ENCODE results near the gene CHD2. TPM values are rescaled to one million over a fixed set of nuclear protein-coding genes. Genes with fewer than 3 reads are reported as not detected.

The CHD2 gene
- total RNA-seq, 1 experiment from 2014 or later: 63.3 TPM

DNA sequence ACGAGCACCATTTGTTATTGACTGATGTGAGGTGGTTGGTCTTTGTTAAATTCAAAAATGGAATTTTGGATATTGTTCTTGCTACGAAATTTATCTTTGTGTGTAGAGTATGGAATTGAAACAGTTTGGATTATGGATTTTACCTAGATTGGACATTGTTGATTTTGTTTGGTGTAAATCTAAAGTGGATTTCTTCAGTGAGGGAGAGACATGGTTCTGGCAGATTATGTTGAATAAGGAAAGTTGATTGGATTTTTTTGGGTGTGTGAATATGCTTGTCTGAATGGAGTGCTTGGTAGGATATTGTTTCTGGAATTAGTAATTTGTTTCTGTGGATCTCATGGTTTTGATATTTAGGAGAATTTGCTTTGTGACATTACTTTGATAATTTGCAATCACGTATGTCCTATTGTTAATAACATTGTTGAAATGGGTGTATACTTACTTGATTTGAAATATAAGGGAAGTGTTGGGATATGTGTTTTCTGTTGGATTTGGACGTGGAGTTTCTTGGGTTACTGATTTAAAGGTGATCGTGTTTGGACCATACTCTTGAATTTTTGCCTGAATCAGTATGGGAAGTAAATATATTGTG is 1.0 kb upstream of the CHD2 start:
- Histone ChIP-seq H3K14ac (ENCODE audit: insufficient read depth, low read length) (no peak overlapping the region), H2BK20ac (ENCODE audit: low read depth, low read length, poor library complexity, severe bottlenecking) (no peak overlapping the region), H3K79me1 (ENCODE audit: insufficient read depth, low read depth, low read length, poor library complexity, severe bottlenecking) (peaks cover 3% of the 10 kb centered on the region), H2BK15ac (ENCODE audit: low read depth, low read length) (no peak overlapping the region), H3T11ph (ENCODE audit: low read length) (no peak overlapping the region), H4K8ac (replicated peaks; ENCODE audit: insufficient read length, low read depth, low read length) (no peak overlapping the region), H3K4me1 (ENCODE audit: insufficient read depth, low read length) (no peaks in the 10 kb centered on the region), H3K4ac (ENCODE audit: low read depth, low read length) (no peak overlapping the region), H4K20me1 (ENCODE audit: control insufficient read depth, insufficient read depth, insufficient read length) (no peaks in the 10 kb centered on the region), H4K91ac (ENCODE audit: insufficient read length, low read depth, low read length) (no peak overlapping the region), H2AFZ (ENCODE audit: low read length) (no peak overlapping the region), H3K9ac (ENCODE audit: extremely low read depth, insufficient read length, low read length) (no peak overlapping the region), H2BK12ac (ENCODE audit: insufficient read length, low read depth, low read length) (no peak overlapping the region), H3K56ac (ENCODE audit: insufficient read length, low read depth, low read length) (no peak overlapping the region), H2AK5ac (ENCODE audit: insufficient read length, low read length) (no peak overlapping the region), H3K9me3 (ENCODE audit: control insufficient read depth, low read depth, low read length) (no peaks in the 10 kb centered on the region), H3K27me3 (ENCODE audit: insufficient read depth, low read length) (no peaks in the 10 kb centered on the region), H4K5ac (ENCODE audit: insufficient read length, low read depth, low read length) (no peak overlapping the region), H3K4me2 (ENCODE audit: insufficient read depth, insufficient read length, low read length) (no peak overlapping the region), H2BK120ac (ENCODE audit: low read depth, low read length, poor library complexity, severe bottlenecking) (no peak overlapping the region), H3K27ac (ENCODE audit: insufficient read length, low read depth, low read length) (no peak overlapping the region), H3K79me2 (ENCODE audit: insufficient read depth, low read length) (peaks cover 22% of the 10 kb centered on the region; the same call in 1 of the 2 replicates), H2BK5ac (ENCODE audit: insufficient read length, low read length) (no peak overlapping the region), H3K18ac (ENCODE audit: insufficient read length, low read depth, low read length) (no peak overlapping the region), H3K23me2 (ENCODE audit: insufficient read length, low read depth, low read length, poor library complexity, severe bottlenecking) (peaks cover 8% of the 10 kb centered on the region), H3K23ac (ENCODE audit: insufficient read length, low read depth, low read length) (no peak overlapping the region)
- 100% methylated on average over 1 of the region's 5 CpGs for WGBS (ENCODE audit: extremely low coverage, insufficient read length, low lambda C conversion rate)
- TF ChIP-seq, protein P1, sequence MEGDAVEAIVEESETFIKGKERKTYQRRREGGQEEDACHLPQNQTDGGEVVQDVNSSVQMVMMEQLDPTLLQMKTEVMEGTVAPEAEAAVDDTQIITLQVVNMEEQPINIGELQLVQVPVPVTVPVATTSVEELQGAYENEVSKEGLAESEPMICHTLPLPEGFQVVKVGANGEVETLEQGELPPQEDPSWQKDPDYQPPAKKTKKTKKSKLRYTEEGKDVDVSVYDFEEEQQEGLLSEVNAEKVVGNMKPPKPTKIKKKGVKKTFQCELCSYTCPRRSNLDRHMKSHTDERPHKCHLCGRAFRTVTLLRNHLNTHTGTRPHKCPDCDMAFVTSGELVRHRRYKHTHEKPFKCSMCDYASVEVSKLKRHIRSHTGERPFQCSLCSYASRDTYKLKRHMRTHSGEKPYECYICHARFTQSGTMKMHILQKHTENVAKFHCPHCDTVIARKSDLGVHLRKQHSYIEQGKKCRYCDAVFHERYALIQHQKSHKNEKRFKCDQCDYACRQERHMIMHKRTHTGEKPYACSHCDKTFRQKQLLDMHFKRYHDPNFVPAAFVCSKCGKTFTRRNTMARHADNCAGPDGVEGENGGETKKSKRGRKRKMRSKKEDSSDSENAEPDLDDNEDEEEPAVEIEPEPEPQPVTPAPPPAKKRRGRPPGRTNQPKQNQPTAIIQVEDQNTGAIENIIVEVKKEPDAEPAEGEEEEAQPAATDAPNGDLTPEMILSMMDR (conservative IDR thresholded peaks at IDR 0.05): no peak
- Mint-ChIP-seq H3K9me3 (no peaks in the 10 kb centered on the region; a peak in 1 of 5 replicates), H3K27me3 (ENCODE audit: low read depth) (no peaks in the 10 kb centered on the region), H3K4me1 (peaks cover 10 to 11% of the 10 kb centered on the region in 2 experiments; a peak in 3 of 4 replicates), H3K27ac (peak overlapping the region in 2 of 3 experiments; percentile 1 to 85; a peak in 4 of 7 replicates), H3K36me3 (ENCODE audit: insufficient read depth in 1 of 3, low read depth in 3 of 3) (peaks cover 34 to 69% (median 59%) of the 10 kb centered on the region in 3 experiments), H3K4me3 (peak overlapping the region in 1 of 2 experiments; percentile 15; a peak in 3 of 5 replicates)
- no peak for DNase-seq

All from H9 (cell line).